ENCODE data around the gene PNMA1.
"Not testable (repeated sequence)": the region's sequence is repeated elsewhere in the genome, so short reads cannot be mapped to it uniquely, and the experiment has no call there.

Gene PNMA1

GRCh38 chr14:73710737-73711136 lies 3.4 kb downstream of the PNMA1 start:
- no peak overlapping the region for H3K4me2 ChIP-seq (ENCODE audit: low read length, poor library complexity, severe bottlenecking)
- no peak overlapping the region for H3K4ac ChIP-seq (ENCODE audit: low read depth in 1 of 2, low read length in 2 of 2)
- no peak overlapping the region for H3K18ac ChIP-seq (ENCODE audit: low read depth in 1 of 2, low read length in 2 of 2)
- 90% methylated on average over 5 of the region's 5 CpGs for WGBS
- H4K91ac ChIP-seq (ENCODE audit: low read length), result no peak overlapping the region
- H3K14ac ChIP-seq (ENCODE audit: low read length in 2 of 2), result no peak overlapping the region
- H3K79me1 ChIP-seq (replicated peaks; ENCODE audit: low read length, poor library complexity, severe bottlenecking), result peaks cover 4% of the 10 kb centered on the region
- no peak overlapping the region for H3K9ac ChIP-seq (ENCODE audit: low read length)
- no peak for DNase-seq
- no peak overlapping the region for H3K4me3 ChIP-seq (ENCODE audit: insufficient read depth in 1 of 2, low read depth in 1 of 2, low read length in 2 of 2)
- no peak overlapping the region for H3K23ac ChIP-seq (ENCODE audit: low read length in 2 of 2)
- no peaks in the 10 kb centered on the region for H3K9me3 ChIP-seq (ENCODE audit: control insufficient read depth, low read length)
- no peak overlapping the region for H2AFZ ChIP-seq (ENCODE audit: low read depth, low read length)
- no peak overlapping the region for H2BK120ac ChIP-seq (ENCODE audit: low read depth, low read length)
- H3K4me1 ChIP-seq (ENCODE audit: control insufficient read depth, insufficient read depth, low read depth, low read length), result peaks cover 5% of the 10 kb centered on the region
- no peak overlapping the region for H2BK15ac ChIP-seq (ENCODE audit: low read depth, poor library complexity, severe bottlenecking)
- no peak overlapping the region for H2BK12ac ChIP-seq (ENCODE audit: low read length in 2 of 2)
- H4K8ac ChIP-seq (ENCODE audit: low read length), result no peak overlapping the region
- no peak overlapping the region for H2BK5ac ChIP-seq (ENCODE audit: low read depth, low read length, poor library complexity, severe bottlenecking)
- H3K36me3 ChIP-seq (ENCODE audit: control insufficient read depth in 1 of 2, insufficient read depth in 2 of 2, low read depth in 1 of 2, low read length in 2 of 2), result peaks cover 2 to 10% of the 10 kb centered on the region in 2 experiments
- H3K27ac ChIP-seq (ENCODE audit: low read length, poor library complexity, severe bottlenecking), result no peak overlapping the region
- H2AK5ac ChIP-seq (ENCODE audit: low read length, severe bottlenecking), result no peak overlapping the region
- no peaks in the 10 kb centered on the region for H3K27me3 ChIP-seq (ENCODE audit: control insufficient read depth in 1 of 2, insufficient read depth in 1 of 2, low read length in 2 of 2)

GRCh38 chr14:73709904-73710469 lies 4.2 kb downstream of the PNMA1 start:
- Histone ChIP-seq H3K4me1 (ENCODE audit: control insufficient read depth, insufficient read depth, low read depth, low read length) (peaks cover 5% of the 10 kb centered on the region), H2AK5ac (ENCODE audit: low read length, severe bottlenecking) (no peak overlapping the region), H2BK5ac (ENCODE audit: low read depth, low read length, poor library complexity, severe bottlenecking) (no peak overlapping the region), H2AFZ (ENCODE audit: low read depth, low read length) (no peak overlapping the region), H3K14ac (ENCODE audit: low read length in 2 of 2) (peak overlapping the region in 1 of 2 experiments; percentile 53), H3K18ac (ENCODE audit: low read depth in 1 of 2, low read length in 2 of 2) (no peak overlapping the region), H3K4me3 (ENCODE audit: insufficient read depth in 1 of 2, low read depth in 1 of 2, low read length in 2 of 2) (no peak overlapping the region), H2BK15ac (ENCODE audit: low read depth, poor library complexity, severe bottlenecking) (no peak overlapping the region), H2BK120ac (ENCODE audit: low read depth, low read length) (no peak overlapping the region), H3K79me1 (replicated peaks; ENCODE audit: low read length, poor library complexity, severe bottlenecking) (peaks cover 4% of the 10 kb centered on the region), H3K27me3 (ENCODE audit: control insufficient read depth in 1 of 2, insufficient read depth in 1 of 2, low read length in 2 of 2) (no peaks in the 10 kb centered on the region), H4K8ac (ENCODE audit: low read length) (no peak overlapping the region), H3K23ac (ENCODE audit: low read length in 2 of 2) (no peak overlapping the region), H3K4ac (ENCODE audit: low read depth in 1 of 2, low read length in 2 of 2) (no peak overlapping the region), H4K91ac (ENCODE audit: low read length) (no peak overlapping the region), H3K4me2 (ENCODE audit: low read length, poor library complexity, severe bottlenecking) (no peak overlapping the region), H3K9ac (ENCODE audit: low read length) (no peak overlapping the region), H3K9me3 (ENCODE audit: control insufficient read depth, low read length) (no peaks in the 10 kb centered on the region), H3K27ac (ENCODE audit: low read length, poor library complexity, severe bottlenecking) (no peak overlapping the region), H2BK12ac (ENCODE audit: low read length in 2 of 2) (no peak overlapping the region), H3K36me3 (ENCODE audit: control insufficient read depth in 1 of 2, insufficient read depth in 2 of 2, low read depth in 1 of 2, low read length in 2 of 2) (peaks cover 0 to 4% of the 10 kb centered on the region in 2 experiments)
- 95% methylated on average over 8 of the region's 8 CpGs for WGBS
- no peak for DNase-seq

- not testable (repeated sequence) for H2BK5ac ChIP-seq (ENCODE audit: low read depth, low read length, poor library complexity, severe bottlenecking); DNase-seq
- 87% methylated on average over 4 of the region's 4 CpGs for WGBS
Measured at GRCh38 chr14:73708076-73708475, 6.1 kb downstream of the PNMA1 start.

GRCh38 chr14:73700325-73700724 lies 13.9 kb downstream of the PNMA1 start:
- peaks cover 0 to 10% of the 10 kb centered on the region in 2 experiments for H3K36me3 ChIP-seq (ENCODE audit: control insufficient read depth in 1 of 2, insufficient read depth in 2 of 2, low read depth in 1 of 2, low read length in 2 of 2)
- no peak overlapping the region for H3K14ac ChIP-seq (ENCODE audit: low read length in 2 of 2)
- no peak overlapping the region for H2BK12ac ChIP-seq (ENCODE audit: low read length in 2 of 2)
- DNase-seq, result no peak
- peaks cover 5% of the 10 kb centered on the region for H3K79me1 ChIP-seq (replicated peaks; ENCODE audit: low read length, poor library complexity, severe bottlenecking)
- H3K23ac ChIP-seq (ENCODE audit: low read length in 2 of 2), result no peak overlapping the region
- no peak overlapping the region for H2BK15ac ChIP-seq (ENCODE audit: low read depth, poor library complexity, severe bottlenecking)
- no peak overlapping the region for H3K4me2 ChIP-seq (ENCODE audit: low read length, poor library complexity, severe bottlenecking)
- WGBS, result 75% methylated on average over 1 of the region's 1 CpG
- no peak overlapping the region for H3K4ac ChIP-seq (ENCODE audit: low read depth in 1 of 2, low read length in 2 of 2)
- no peak overlapping the region for H2BK120ac ChIP-seq (ENCODE audit: low read depth, low read length)
- H2BK5ac ChIP-seq (ENCODE audit: low read depth, low read length, poor library complexity, severe bottlenecking), result no peak overlapping the region
- H3K27me3 ChIP-seq (ENCODE audit: control insufficient read depth in 1 of 2, insufficient read depth in 1 of 2, low read length in 2 of 2), result no peaks in the 10 kb centered on the region
- H4K8ac ChIP-seq (ENCODE audit: low read length), result no peak overlapping the region
- H2AFZ ChIP-seq (ENCODE audit: low read depth, low read length), result no peak overlapping the region
- no peak overlapping the region for H3K18ac ChIP-seq (ENCODE audit: low read depth in 1 of 2, low read length in 2 of 2)
- no peak overlapping the region for H4K91ac ChIP-seq (ENCODE audit: low read length)
- H3K9ac ChIP-seq (ENCODE audit: low read length), result no peak overlapping the region
- no peak overlapping the region for H3K4me3 ChIP-seq (ENCODE audit: insufficient read depth in 1 of 2, low read depth in 1 of 2, low read length in 2 of 2)
- no peaks in the 10 kb centered on the region for H3K9me3 ChIP-seq (ENCODE audit: control insufficient read depth, low read length)
- H3K27ac ChIP-seq (ENCODE audit: low read length, poor library complexity, severe bottlenecking), result peak overlapping the region; percentile 74
- H3K4me1 ChIP-seq (ENCODE audit: control insufficient read depth, insufficient read depth, low read depth, low read length), result peaks cover 3% of the 10 kb centered on the region
- H2AK5ac ChIP-seq (ENCODE audit: low read length, severe bottlenecking), result no peak overlapping the region

More at GRCh38 chr14:73708076-73708475, 6.1 kb downstream of the PNMA1 start:
- H3K27ac ChIP-seq (ENCODE audit: low read length, poor library complexity, severe bottlenecking); H4K8ac ChIP-seq (ENCODE audit: low read length); H3K4ac ChIP-seq (ENCODE audit: low read depth in 1 of 2, low read length in 2 of 2); H2BK120ac ChIP-seq (ENCODE audit: low read depth, low read length); H3K14ac ChIP-seq (ENCODE audit: low read length in 2 of 2); H3K79me1 ChIP-seq (replicated peaks; ENCODE audit: low read length, poor library complexity, severe bottlenecking); H3K4me3 ChIP-seq (ENCODE audit: insufficient read depth in 1 of 2, low read depth in 1 of 2, low read length in 2 of 2); H3K4me1 ChIP-seq (ENCODE audit: control insufficient read depth, insufficient read depth, low read depth, low read length); H3K9me3 ChIP-seq (ENCODE audit: control insufficient read depth, low read length); H4K91ac ChIP-seq (ENCODE audit: low read length); H3K23ac ChIP-seq (ENCODE audit: low read length in 2 of 2); H2BK15ac ChIP-seq (ENCODE audit: low read depth, poor library complexity, severe bottlenecking); H2AFZ ChIP-seq (ENCODE audit: low read depth, low read length); H3K9ac ChIP-seq (ENCODE audit: low read length); H3K4me2 ChIP-seq (ENCODE audit: low read length, poor library complexity, severe bottlenecking); H3K27me3 ChIP-seq (ENCODE audit: control insufficient read depth in 1 of 2, insufficient read depth in 1 of 2, low read length in 2 of 2); H3K36me3 ChIP-seq (ENCODE audit: control insufficient read depth in 1 of 2, insufficient read depth in 2 of 2, low read depth in 1 of 2, low read length in 2 of 2); H3K18ac ChIP-seq (ENCODE audit: low read depth in 1 of 2, low read length in 2 of 2); H2BK12ac ChIP-seq (ENCODE audit: low read length in 2 of 2); H2AK5ac ChIP-seq (ENCODE audit: low read length, severe bottlenecking): not testable (repeated sequence)

All from mesenchymal stem cell (in vitro differentiated cells and primary cell).